ENCODE results near the gene ITPR1.
"Not testable (repeated sequence)": the region's sequence is repeated elsewhere in the genome, so short reads cannot be mapped to it uniquely, and the experiment has no call there.

The ITPR1 gene

GRCh38 chr3:4493014-4493940 is at the start of gene ITPR1:
Gene ITPR1 (plus strand): TSS chr3:4493348. CDS start chr3:4516492, 23,144 bp downstream.
- TF ChIP-seq CTCF (conservative IDR thresholded peaks at IDR 0.05; ENCODE audit: control insufficient read depth, insufficient read depth, low read depth, low read length) = no peak
- peak within 1 kb of the TSS; percentile 85 for H3K4me3 ChIP-seq (ENCODE audit: control insufficient read depth, low read depth, low read length)

GRCh38 chr3:4447295-4447999 is 45.7 kb upstream of the ITPR1 start:
- DNase-seq (ENCODE audit: low read depth) = no peak
- no peak overlapping the region for H3K4me3 ChIP-seq (ENCODE audit: control insufficient read depth, low read depth, low read length)
- TF ChIP-seq CTCF (conservative IDR thresholded peaks at IDR 0.05; ENCODE audit: control insufficient read depth, insufficient read depth, low read depth, low read length) = no peak

More at GRCh38 chr3:4493014-4493940, at the start of gene ITPR1:
- DNase-seq (ENCODE audit: low read depth) = peak; percentile 98

GRCh38 chr3:4448187-4448586 is 45.0 kb upstream of the ITPR1 start:
- no peak overlapping the region for H3K4me3 ChIP-seq (ENCODE audit: control insufficient read depth, low read depth, low read length)
- no peak for TF ChIP-seq CTCF (conservative IDR thresholded peaks at IDR 0.05; ENCODE audit: control insufficient read depth, insufficient read depth, low read depth, low read length)
- DNase-seq (ENCODE audit: low read depth) = no peak

GRCh38 chr3:4449043-4449805 is 43.9 kb upstream of the ITPR1 start:
- DNase-seq (ENCODE audit: low read depth) = no peak
- no peak for TF ChIP-seq CTCF (conservative IDR thresholded peaks at IDR 0.05; ENCODE audit: control insufficient read depth, insufficient read depth, low read depth, low read length)
- no peak overlapping the region for H3K4me3 ChIP-seq (ENCODE audit: control insufficient read depth, low read depth, low read length)

- DNase-seq (ENCODE audit: low read depth) = no peak
- no peak for TF ChIP-seq CTCF (conservative IDR thresholded peaks at IDR 0.05; ENCODE audit: control insufficient read depth, insufficient read depth, low read depth, low read length)
- no peak overlapping the region for H3K4me3 ChIP-seq (ENCODE audit: control insufficient read depth, low read depth, low read length)
Measured at GRCh38 chr3:4454142-4454541, 39.0 kb upstream of the ITPR1 start.

GRCh38 chr3:4456780-4457179 is 36.4 kb upstream of the ITPR1 start:
- not testable (repeated sequence) for DNase-seq (ENCODE audit: low read depth)

More at GRCh38 chr3:4456780-4457179, 36.4 kb upstream of the ITPR1 start:
- H3K4me3 ChIP-seq (ENCODE audit: control insufficient read depth, low read depth, low read length) = not testable (repeated sequence)
